ENCODE data around the gene GIGYF2. TPM values are rescaled to one million over a fixed set of nuclear protein-coding genes. Genes with fewer than 3 reads are reported as not detected.
A peak's percentile ranks its signal among the peaks of the same experiment; 100 is the strongest.

Gene GIGYF2
- total RNA-seq, 1 experiment from 2014 or later = 40.4 TPM

DNA sequence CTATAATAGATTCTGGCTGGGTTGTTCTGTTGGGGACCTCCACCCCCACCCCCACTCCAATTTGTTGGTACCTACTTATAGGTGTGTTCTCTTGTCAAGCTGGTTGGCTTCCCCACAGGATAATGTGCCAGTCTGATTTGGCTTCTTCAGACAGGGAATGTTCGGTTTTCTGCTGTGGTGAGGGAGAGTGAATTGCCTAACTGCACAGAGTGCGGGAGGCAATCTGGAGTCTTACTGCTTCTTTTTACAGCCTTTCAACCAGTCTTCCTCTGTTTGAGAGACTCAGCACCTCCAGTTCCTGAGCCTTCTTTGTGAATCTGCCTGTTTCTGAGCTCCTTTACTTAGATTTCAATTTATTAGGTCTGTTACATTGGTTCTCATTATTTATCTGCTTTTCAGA, 145.6 kb downstream of the GIGYF2 start:
- Mint-ChIP-seq H3K4me1 (ENCODE audit: low read depth, unreplicated experiment) (no peaks in the 10 kb centered on the region), H3K27me3 (ENCODE audit: insufficient read depth, unreplicated experiment) (no peaks in the 10 kb centered on the region), H3K36me3 (ENCODE audit: insufficient read depth, unreplicated experiment) (peaks cover 67% of the 10 kb centered on the region), H3K9me3 (ENCODE audit: unreplicated experiment) (no peaks in the 10 kb centered on the region), H3K27ac (ENCODE audit: unreplicated experiment) (no peak overlapping the region), H3K4me3 (ENCODE audit: unreplicated experiment) (no peak overlapping the region)
- H3K27me3 ChIP-seq (replicated peaks; ENCODE audit: control insufficient read depth, insufficient read depth, low read length) = no peaks in the 10 kb centered on the region
- no peaks in the 10 kb centered on the region for H3K9me3 ChIP-seq
- no peaks in the 10 kb centered on the region; the same call in 1 of the 2 replicates for H3K4me1 ChIP-seq
- intact Hi-C loops (cut with micrococcal nuclease; ENCODE audit: unreplicated experiment) = no loop called here
- DNase-seq = no peak
- BruUV-seq (replicated peaks) = no TSS peak
- ChIA-PET CTCF (interaction anchor here (0.6 kb wide), 1 partner anchor 10 kb away, joined by 3 read pairs; no protein-coding TSS in a partner anchor), POLR2A (no interaction called here)
- no peak overlapping the region for H3K4me3 ChIP-seq (ENCODE audit: low read depth, low read length)
- TF ChIP-seq CTCF (IDR thresholded peaks at IDR 0.05; ENCODE audit: insufficient read depth in 1 of 2, low read depth in 1 of 2, low read length in 1 of 2, severe bottlenecking in 1 of 2, unreplicated experiment in 1 of 2) = no peak
- H3K36me3 ChIP-seq (ENCODE audit: control insufficient read depth, insufficient read depth, low read length) = no peaks in the 10 kb centered on the region

DNA sequence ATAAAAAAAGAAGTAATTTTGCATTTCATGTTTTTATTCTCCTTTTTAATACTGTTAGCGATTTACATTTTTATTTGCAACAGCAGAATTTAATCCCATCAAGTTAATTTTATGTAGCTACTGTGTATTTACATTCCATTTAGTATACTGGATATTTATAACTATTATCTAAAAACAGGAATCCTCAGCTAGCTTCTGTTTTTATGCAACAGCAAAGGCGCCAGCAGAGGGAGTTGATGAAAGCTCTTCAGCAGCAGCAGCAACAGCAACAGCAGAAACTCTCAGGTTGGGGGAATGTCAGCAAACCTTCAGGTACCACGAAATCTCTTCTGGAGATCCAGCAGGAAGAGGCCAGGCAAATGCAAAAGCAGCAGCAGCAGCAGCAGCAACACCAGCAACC, 146.7 kb downstream of the GIGYF2 start:
- intact Hi-C loops (cut with micrococcal nuclease; ENCODE audit: unreplicated experiment) = no loop called here
- TF ChIP-seq CTCF (IDR thresholded peaks at IDR 0.05; ENCODE audit: insufficient read depth in 1 of 2, low read depth in 1 of 2, low read length in 1 of 2, severe bottlenecking in 1 of 2, unreplicated experiment in 1 of 2) = peak in 1 of 2 experiments; percentile 17
- no peaks in the 10 kb centered on the region for H3K27me3 ChIP-seq (replicated peaks; ENCODE audit: control insufficient read depth, insufficient read depth, low read length)
- CTCF ChIA-PET = interaction anchor here (0.7 kb wide), 1 partner anchor 14 kb away, joined by 3 read pairs; no protein-coding TSS in a partner anchor
- POLR2A ChIA-PET = no interaction called here
- H3K4me3 ChIP-seq (ENCODE audit: low read depth, low read length) = no peak overlapping the region
- Mint-ChIP-seq H3K27ac (ENCODE audit: unreplicated experiment) (no peak overlapping the region), H3K36me3 (ENCODE audit: insufficient read depth, unreplicated experiment) (peaks cover 70% of the 10 kb centered on the region), H3K9me3 (ENCODE audit: unreplicated experiment) (no peaks in the 10 kb centered on the region), H3K4me1 (ENCODE audit: low read depth, unreplicated experiment) (no peaks in the 10 kb centered on the region), H3K27me3 (ENCODE audit: insufficient read depth, unreplicated experiment) (no peaks in the 10 kb centered on the region), H3K4me3 (ENCODE audit: unreplicated experiment) (no peak overlapping the region)
- no peaks in the 10 kb centered on the region; the same call in 1 of the 2 replicates for H3K4me1 ChIP-seq
- BruUV-seq (replicated peaks) = no TSS peak
- DNase-seq = no peak
- no peaks in the 10 kb centered on the region for H3K9me3 ChIP-seq
- no peaks in the 10 kb centered on the region for H3K36me3 ChIP-seq (ENCODE audit: control insufficient read depth, insufficient read depth, low read length)

GRCh38 chr2:232846055-232846454, 148.9 kb downstream of the GIGYF2 start:
- no peak overlapping the region for H3K4me3 Mint-ChIP-seq (ENCODE audit: unreplicated experiment)
- no peak for TF ChIP-seq CTCF (IDR thresholded peaks at IDR 0.05; ENCODE audit: insufficient read depth in 1 of 2, low read depth in 1 of 2, low read length in 1 of 2, severe bottlenecking in 1 of 2, unreplicated experiment in 1 of 2)
- BruUV-seq (replicated peaks) = no TSS peak
- POLR2A ChIA-PET = no interaction called here
- no peak overlapping the region for H3K27ac Mint-ChIP-seq (ENCODE audit: unreplicated experiment)
- Histone ChIP-seq H3K4me1 (no peaks in the 10 kb centered on the region; the same call in 1 of the 2 replicates), H3K4me3 (ENCODE audit: low read depth, low read length) (no peak overlapping the region), H3K9me3 (no peaks in the 10 kb centered on the region), H3K36me3 (ENCODE audit: control insufficient read depth, insufficient read depth, low read length) (0 out of 2 replicates have a peak, but pooled peaks cover 2% of the 10 kb centered on the region), H3K27me3 (replicated peaks; ENCODE audit: control insufficient read depth, insufficient read depth, low read length) (no peaks in the 10 kb centered on the region)
- H3K4me1 Mint-ChIP-seq (ENCODE audit: low read depth, unreplicated experiment) = no peaks in the 10 kb centered on the region
- no peak for DNase-seq
- CTCF ChIA-PET = no interaction called here
- intact Hi-C loops (cut with micrococcal nuclease; ENCODE audit: unreplicated experiment) = no loop called here
- no peaks in the 10 kb centered on the region for H3K27me3 Mint-ChIP-seq (ENCODE audit: insufficient read depth, unreplicated experiment)
- H3K9me3 Mint-ChIP-seq (ENCODE audit: unreplicated experiment) = no peaks in the 10 kb centered on the region
- peaks cover 67% of the 10 kb centered on the region for H3K36me3 Mint-ChIP-seq (ENCODE audit: insufficient read depth, unreplicated experiment)
